Stimulated activated CD4-positive, alpha-beta T cell treated with anti-CD3 and anti-CD28 coated beads, Interleukin-2, amount 100 ng/mL, for 4 hours (primary cell): ENCODE results near the gene INO80D.
"Not testable (repeated sequence)": the region's sequence is repeated elsewhere in the genome, so short reads cannot be mapped to it uniquely, and the experiment has no call there.

ENCODE experiments used
- DNase-seq: peaks from one replicate; pipeline ENCODE4 v3.0.0-alpha.2; 2020; ENCODE audit warnings: low read depth

INO80D gene

DNA sequence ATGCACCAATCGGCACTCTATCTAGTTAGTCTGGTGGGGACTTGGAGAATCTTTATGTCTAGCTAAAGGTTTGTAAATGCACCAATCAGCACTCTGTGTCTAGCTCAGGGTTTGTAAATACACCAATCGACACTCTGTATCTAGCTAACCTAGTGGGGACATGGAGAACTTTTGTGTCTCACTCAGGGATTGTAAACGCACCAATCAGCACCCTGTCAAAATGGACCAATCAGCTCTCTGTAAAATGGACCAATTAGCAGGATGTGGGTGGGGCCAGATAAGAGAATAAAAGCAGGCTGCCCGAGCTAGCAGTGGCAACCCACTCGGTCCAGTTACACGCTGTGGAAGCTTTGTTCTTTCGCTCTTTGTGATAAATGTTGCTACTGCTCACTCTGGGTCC is 108.3 kb downstream of the INO80D start:
- not testable (repeated sequence) for DNase-seq

DNA sequence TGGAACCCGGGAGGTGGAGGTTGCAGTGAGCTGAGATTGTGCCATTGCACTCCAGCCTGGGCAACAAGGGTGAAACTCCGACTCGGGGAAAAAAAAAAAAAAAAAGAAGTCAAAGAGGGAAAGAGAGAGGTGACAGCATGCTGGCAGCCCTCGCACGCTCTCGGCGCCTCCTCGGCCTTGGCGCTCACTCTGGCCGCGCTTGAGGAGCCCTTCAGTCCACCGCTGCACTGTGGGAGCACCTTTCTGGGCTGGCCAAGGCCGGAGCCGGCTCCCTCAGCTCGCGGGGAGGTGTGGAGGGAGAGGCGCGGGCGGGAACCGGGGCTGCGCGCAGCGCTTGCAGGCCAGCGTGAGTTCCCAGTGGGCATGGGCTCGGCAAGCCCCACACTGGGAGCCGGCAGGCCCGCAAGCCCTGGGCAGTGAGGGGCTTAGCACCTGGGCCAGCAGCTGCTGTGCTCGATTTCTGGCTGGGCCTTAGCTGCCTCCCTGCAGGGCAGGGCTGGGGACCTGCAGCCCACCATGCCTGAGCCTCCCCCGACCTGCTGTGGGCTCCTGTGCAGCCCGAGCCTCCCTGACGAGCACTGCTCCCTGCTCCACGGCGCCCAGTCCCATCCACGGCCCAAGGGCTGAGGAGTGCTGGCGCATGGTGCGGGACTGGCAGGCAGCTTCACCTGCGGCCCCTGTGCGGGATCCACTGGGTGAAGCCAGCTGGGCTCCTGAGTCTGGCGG is 108.9 kb downstream of the INO80D start:
- DNase-seq: not testable (repeated sequence)

DNA sequence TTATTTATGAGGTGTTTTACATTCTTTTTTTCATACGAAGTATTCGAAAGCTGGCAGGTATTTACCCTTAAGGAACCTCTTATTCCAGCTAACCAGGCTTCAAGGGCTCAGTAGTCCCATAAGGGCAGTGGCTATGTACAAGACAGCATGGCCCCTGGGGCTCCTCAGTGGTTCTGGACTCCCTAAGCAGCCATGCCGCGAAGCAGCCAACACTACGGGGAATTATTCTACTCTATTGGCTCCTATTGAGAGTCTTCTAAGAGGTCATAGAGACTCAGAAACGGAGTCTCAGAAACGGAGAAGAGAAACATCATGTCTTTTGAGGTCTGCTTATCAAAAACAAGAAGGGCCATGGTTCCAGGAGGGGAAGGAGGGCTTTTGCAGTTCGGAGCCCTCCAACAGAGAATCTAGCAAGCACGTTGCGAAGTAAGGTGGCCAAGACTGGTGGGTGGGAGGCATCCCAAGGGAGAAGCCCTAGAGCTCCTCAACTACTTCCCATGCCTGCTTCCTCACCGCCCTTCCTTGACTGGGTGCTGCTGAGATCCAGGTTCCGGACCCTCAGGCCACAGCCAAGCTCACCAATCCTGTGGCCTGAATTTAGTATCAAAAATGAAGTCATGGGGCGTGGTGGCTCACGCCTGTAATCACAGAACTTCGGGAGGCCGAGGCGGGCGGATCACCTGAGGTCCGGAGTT is 109.7 kb downstream of the INO80D start:
- no peak for DNase-seq

DNA sequence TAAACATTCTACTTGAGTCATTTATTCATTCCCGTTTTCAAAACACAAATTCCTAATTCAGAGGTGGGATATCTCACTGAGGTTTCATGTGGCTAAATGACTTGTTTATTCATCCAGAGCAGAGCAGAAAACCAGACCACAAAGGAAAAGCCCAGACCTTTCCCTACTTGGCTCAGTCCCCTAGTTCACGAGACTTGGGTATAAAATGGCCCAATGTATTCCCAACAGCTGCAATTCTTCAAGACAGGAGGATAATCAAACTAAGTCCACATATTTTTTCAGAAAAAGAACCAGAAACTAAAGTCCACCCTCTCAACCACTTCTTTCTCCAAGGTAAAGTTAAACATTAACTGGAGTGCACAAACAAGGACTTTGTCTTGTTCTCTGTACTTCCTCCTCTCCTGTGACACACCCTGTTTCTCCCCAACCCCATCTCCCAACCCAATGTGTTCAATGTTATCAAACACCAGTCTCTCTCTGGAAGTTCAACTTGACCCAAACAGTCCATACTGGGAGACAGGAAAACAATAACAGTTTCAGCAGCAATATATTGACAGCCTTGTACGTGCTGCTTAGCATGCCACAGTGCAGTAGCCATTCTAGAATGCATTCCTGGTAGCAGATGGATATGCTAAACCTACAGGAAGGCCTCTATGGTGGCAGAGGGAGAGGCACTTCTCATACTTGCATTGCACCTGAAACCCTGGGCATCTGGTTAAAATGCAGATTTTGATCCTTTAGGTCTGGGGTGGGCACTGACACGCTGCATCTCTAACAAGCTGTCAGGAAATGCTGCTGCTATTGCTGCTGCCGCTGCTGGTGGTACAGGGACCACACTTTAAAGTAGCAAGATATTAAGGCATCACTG is 110.7 kb downstream of the INO80D start:
- DNase-seq: no peak

DNA sequence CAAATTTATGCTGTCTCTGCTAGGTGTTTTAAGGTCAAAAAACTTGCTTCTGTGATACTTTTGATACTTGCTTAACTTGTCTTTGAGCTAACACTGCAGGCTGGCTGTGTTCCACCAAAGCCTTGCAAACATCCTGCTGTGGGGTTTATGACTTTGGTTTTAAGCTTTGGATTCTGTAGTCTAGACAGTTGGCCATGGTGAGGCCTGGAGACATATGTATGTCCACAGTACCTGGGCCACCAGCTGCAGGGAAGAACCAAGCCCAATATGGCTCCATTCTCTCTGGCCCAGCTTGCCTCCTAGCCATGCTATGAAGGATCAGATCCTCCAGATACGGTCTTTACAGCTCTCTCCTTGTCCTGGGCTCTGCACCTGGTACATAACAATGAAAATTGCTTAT is 113.9 kb downstream of the INO80D start:
- no peak for DNase-seq

DNA sequence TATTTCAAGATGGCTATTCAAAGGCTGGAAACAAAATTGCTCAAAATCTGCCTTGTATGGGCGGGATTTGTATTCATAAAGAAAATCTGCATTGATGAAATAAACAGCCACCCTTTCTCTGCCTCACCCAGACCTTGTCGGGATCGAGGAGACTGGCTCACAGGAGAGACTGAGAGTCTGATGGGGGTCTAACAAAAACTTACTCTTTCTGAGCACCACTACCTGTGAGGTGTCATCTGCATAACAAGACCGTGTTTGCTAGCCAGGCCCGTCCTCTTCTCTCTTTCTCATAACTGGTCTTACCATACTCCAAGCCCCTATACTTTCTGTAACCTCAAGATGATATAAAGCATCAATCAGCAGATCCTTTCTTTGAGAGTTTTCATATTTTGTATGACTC is 115.6 kb downstream of the INO80D start:
- no peak for DNase-seq

DNA sequence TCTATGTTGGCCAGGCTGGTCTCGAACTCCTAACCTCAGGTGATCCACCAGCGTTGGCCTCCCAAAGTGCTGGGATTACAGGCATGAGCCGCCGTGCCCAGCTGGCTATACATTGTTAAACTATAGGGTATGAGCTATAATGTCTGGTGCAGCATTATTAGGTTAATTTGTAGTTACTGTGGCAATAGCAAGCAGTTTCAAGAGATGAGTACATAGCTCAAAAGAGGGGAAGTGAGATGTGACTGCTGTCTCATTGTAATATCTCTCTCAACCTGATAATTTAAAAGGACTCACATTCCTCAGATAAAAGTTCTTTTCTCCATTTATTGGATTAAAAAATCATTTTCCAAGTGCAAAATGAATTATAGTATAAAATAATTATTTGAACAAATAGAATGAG is 116.4 kb downstream of the INO80D start:
- no peak for DNase-seq

DNA sequence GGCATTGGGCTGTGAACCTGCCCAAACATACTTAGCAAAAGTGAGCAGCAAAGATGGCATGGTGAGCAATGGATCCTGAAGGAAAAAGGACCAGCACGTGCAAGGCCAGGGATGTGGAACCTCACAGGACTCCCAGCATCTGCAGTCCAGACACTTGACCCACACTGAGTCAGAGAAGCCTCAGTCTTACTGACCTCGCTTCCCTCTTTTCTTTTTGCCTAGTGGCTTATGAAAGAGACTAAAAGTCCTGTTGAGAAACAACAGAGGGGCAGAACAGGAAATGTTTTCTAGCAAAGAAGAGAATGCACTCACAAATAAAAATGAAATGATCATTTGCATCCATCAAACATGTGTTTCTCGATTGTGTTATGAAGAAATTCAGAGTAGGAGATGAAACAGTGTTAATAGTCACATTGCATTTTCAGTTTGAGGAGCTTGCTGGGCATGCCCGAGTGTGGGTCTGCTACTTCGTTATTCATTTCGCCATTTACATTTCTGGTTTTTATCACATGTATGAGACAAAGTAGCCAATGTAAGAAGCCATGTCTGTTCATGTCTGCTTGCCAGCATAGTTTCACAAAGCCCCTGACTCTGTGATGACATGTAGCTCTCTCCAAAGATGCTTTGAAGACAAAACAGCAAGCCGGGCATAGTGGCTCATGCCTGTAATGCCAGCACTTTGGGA is 118.4 kb downstream of the INO80D start:
- DNase-seq: no peak

DNA sequence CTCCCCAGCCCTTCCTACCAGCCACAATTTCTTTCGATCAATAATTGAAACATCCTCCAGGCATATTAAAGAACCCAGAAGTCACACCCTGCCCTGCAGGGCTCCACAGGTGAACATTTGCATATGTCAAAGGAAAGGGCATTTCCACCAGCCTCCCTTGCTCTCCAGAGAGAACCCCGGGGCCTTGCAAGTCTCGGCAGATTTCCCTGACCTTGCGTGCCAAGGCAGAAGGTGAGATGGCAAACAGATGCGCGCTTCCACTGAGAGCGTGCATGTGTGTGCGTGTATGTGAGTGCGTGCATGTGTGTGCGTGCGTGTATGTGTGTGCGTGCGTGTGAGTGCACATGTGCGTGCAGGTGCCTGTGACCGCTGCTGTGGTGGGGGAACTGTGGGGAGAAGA is 120.3 kb downstream of the INO80D start:
- no peak for DNase-seq

DNA sequence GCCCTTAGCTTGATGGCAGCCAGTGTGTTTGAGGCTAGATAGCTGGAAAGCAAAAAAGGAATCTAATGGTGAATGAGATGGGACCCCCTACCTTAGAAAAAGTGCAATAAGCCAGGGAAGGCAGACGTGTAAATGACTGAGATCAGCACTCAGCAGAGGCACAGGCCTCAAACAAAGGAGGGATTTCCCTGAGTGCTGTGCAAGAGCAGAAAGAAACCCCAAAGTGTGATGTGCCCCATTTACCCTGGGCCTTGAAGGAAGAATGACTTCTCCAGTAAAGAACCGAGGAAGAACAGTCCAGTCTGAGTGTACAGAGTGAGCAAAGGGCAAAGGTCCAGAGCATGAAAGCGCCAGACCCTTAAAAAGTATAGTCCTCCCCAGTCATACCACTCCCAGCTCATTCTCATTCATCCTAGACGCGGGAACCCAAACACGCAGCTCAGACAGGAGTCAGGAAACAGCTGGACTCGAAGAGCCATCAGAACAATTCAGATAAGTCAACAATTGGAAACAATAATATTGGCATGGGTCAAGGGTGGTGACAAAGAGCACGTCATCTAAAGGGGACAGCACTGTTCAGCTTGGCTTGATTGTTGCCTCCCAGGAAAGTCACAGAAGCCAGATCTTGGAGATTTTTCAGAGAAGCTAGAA is 121.7 kb downstream of the INO80D start:
- DNase-seq: no peak

DNA sequence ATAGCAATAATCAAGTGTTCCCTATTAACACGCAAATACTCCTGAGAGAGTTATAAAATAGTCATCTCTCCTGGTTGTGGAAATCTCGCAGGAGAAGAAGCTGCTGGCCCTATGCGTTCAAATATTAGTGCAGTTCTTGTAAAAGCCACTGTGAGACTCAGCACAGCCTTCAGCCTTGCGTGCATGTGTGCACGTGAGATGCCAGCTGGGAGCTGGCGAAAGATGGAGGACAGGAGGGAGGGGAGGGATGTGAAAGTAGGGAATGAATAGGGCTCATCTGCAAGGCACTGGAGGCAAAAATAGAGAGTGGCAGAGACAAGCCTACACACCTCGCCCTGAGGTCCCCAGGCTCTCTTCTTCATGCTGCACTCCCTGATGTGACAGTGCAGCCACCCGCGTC is 126.5 kb downstream of the INO80D start:
- DNase-seq: no peak

DNA sequence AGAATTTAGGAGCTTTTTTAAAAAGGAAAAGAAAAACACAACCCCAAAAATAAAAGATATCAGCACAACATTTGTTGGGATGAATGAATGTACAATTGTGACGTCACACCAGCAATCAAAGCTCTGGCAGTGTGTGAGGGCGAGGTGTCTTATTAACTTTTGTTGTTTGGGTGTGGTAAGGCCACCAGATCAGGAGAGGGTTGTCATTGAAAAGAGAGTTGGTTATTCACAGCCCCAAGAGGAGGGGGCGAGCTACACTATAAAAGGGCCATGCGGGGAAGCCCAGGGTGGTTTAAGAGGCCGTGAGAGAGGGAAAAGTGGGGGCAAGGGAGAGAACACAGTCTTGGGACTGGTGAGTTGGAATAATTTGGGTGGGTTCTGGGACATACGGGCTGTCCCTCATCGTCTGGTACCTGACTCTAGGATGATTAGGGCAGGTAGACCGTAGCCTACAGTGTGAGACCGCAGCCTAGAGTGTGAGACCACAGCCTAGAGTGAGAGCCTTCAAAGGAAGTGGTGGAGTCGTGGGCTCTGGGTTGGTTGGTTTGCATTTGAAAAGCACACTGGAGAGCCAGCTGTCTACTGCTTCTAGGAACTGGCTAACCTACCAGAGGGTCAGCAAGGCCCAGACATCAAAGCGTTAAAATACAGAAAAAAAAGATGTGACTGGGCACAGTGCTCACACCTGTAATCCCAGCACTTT is 128.4 kb downstream of the INO80D start:
- no peak for DNase-seq

DNA sequence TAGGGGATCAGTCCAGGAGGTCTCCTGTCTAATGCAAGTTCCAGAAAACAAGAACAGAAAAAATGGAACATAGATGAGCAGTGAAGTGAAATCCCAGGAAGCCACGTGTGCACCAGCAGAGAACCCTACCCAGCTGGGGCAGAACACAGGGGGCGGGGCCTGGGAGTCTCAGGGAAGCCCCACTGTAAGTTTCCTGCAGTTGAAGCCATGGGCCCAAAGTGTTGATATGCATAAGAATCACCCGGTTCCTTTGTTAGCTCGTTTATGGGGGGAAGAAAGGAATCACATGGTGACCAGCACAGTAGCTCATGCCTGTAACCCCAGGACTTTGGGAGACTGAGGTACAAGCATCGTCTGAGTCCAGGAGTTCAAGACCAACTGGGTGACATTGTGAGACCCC is 131.3 kb downstream of the INO80D start:
- no peak for DNase-seq

DNA sequence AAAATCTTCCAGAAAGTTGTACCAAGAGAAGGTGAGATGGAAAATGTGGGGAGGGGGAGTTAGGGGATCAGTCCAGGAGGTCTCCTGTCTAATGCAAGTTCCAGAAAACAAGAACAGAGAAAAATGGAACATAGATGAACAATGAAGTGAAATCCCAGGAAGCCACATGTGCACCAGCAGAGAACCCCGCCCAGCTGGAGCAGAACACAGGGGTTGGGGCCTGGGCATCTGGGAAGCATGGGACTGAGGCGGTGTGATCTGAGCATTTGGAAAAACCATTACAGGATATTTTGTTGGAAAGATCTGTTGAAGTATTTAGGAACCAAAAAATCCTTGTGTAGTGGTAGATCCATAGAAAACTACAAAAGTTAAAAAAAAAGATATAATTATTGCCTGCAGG is 133.7 kb downstream of the INO80D start:
- no peak for DNase-seq

DNA sequence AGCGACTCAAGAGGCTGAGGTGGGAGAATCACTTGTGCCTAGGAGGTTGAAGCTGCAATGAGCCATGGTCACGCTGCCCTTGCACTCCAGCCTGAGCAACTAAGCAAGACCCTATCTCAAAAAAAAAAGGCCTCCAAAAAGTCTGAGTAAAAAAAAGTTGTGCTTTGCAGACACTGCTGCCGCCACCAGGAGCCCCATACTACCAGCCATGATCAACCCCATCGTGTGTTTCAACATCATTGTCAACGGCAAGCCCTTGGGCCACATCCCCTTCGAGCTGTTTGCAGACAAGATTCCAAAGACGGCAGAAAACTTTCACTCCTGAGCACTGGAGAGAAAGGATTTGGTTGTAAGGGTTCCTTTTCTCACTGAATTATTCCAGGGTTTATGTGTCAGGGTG is 137.1 kb downstream of the INO80D start:
- DNase-seq: no peak

DNA sequence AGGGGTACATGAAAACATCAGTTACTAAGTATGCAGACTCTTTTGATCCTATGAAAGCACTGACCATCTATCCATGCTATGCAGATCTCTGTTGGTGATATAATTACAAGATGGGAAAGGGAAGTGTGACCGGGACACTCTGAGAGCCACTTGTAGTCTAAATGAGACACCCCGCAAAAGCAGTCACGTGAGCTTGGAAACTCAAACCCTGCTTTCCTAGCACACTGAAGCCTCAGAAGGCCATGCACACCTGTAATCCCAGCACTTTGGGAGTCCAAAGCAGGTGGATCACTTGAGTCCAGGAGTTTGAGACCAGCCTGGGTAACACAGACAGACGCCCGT is 137.5 kb downstream of the INO80D start:
- no peak for DNase-seq

DNA sequence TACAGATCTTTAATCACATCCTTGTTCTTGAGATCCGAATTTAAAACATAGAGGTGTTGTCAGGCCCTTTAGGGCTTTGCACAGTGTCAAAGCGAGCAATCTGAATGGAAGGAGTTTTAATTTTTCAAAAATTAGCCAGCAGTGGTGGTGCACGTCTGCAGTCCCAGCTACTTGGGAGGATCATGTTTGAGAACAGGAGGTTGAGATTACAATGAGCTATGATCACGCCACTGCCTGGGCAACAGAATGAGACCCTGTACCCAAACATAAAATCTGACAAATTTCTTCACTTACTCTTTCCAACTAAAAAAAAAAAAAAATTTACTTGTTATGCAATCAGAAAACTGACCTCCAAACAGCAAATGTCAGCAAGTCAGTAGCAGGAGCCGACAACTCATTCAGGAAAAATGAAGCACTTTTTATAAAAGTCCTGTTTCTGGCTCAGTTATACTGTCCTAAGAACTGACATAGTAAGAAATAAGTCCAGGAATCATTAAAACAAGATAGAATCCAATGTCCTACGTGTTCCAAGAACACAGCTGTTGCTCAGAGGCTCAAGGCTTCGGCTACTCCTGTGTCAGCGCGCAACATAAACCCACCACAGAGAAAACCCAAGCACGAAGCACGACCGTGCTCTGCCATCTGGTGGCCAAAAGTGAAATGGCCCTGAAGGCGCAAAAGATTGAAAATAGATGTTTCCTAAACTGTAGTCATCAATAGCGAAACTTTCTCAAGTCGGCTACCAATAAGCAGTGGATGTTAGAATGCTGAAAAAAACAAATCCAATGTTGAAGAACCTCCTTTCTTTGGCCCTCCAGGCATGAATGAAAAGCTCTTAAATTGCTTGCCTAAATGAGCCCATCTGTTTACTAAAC is 138.1 kb downstream of the INO80D start:
- DNase-seq: peak; percentile 21

DNA sequence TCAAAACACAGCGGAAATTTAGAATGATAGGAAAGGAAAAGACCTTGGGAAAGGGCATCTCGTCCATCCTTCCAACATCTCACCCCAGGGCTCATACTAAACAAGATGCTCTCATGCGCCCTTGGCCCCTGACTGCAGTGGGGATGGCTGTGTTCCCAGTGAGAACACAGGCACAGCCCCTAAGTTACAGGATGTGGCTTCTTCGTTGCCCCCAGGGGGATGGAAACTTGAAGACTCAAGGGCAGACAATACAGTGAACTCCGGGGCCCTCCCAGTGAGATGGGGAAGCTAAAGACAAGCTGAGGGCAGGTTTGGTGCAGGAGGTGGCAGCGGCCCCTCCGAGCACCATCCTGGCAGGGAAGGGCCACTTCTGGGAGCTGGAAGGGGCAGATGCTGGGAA is 139.7 kb downstream of the INO80D start:
- no peak for DNase-seq
